Measurements from ENCODE around the gene NNT.
A peak's percentile ranks its signal among the peaks of the same experiment; 100 is the strongest.

NNT gene

DNA sequence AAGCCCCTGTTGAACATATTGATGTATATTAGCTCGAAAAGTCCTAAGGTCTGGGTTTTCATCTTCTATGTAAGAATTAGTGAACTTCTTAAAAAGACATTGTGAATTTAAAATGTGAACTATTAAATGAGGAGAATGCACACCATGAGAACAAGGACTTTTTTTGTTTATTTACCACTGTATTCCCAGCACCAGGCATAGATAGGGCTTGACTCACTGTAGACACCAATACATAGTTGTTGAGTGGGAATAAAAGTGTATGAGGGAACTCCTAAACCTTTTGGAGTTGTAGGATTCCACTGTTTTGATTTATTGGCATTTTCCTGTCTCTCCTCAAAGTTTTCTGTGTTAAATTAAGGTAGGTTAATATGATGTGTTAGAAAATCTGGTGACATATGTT, 40.3 kb downstream of the NNT start:
- DNase-seq (ENCODE audit: low read depth) = no peak
- TF ChIP-seq, protein P1, sequence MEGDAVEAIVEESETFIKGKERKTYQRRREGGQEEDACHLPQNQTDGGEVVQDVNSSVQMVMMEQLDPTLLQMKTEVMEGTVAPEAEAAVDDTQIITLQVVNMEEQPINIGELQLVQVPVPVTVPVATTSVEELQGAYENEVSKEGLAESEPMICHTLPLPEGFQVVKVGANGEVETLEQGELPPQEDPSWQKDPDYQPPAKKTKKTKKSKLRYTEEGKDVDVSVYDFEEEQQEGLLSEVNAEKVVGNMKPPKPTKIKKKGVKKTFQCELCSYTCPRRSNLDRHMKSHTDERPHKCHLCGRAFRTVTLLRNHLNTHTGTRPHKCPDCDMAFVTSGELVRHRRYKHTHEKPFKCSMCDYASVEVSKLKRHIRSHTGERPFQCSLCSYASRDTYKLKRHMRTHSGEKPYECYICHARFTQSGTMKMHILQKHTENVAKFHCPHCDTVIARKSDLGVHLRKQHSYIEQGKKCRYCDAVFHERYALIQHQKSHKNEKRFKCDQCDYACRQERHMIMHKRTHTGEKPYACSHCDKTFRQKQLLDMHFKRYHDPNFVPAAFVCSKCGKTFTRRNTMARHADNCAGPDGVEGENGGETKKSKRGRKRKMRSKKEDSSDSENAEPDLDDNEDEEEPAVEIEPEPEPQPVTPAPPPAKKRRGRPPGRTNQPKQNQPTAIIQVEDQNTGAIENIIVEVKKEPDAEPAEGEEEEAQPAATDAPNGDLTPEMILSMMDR (IDR thresholded peaks at IDR 0.05; ENCODE audit: control insufficient read depth, insufficient read depth, low read depth, low read length, missing control alignments) = no peak
- H3K4me3 ChIP-seq (ENCODE audit: control insufficient read depth, low read depth, low read length) = no peak overlapping the region

DNA sequence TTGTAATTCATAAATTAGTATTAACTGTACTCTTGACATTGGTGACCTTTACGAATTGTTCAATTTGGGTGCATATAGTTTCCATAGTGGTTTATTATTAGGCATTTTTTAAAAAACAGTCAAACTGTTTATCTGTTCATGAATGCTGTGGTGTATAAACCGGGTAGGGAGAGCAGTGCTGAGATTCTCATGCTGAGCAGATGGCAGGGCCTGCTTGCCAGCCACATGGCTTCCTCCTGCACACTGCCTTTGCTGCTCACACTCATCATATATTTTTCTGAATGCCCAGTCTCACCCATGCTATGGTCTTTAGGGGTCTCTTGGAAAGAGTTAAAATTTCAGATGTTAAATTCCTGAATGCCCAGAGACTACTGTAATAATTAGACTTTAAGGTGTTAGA, 40.8 kb downstream of the NNT start:
- DNase-seq (ENCODE audit: low read depth) = no peak
- TF ChIP-seq, protein P1 (IDR thresholded peaks at IDR 0.05; ENCODE audit: control insufficient read depth, insufficient read depth, low read depth, low read length, missing control alignments) = no peak

DNA sequence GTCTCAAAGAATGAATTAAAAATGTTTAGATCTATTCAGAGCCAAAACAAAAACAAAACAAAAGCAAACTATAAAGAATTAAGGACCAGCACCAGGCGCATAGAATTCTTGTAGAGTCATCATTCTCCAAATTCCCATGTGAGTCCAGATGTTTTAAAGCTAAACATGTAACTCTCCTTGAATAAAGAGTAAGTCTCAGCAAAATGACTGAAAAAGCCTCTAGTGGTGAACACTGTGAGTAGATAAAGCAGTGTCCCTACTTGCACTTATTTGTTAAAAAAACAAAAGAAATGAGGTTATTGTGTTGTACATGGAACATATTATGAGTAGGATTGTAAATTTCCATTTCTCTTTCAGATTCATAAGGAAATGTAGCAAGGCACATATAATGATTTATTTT, 44.0 kb downstream of the NNT start:
- TF ChIP-seq, protein P1 (IDR thresholded peaks at IDR 0.05; ENCODE audit: control insufficient read depth, insufficient read depth, low read depth, low read length, missing control alignments) = peak; percentile 23
- no peak for DNase-seq (ENCODE audit: low read depth)
- no peak overlapping the region for H3K4me3 ChIP-seq (ENCODE audit: control insufficient read depth, low read depth, low read length)

More for the DNA sequence above, 40.8 kb downstream of the NNT start:
- no peak overlapping the region for H3K4me3 ChIP-seq (ENCODE audit: control insufficient read depth, low read depth, low read length)

DNA sequence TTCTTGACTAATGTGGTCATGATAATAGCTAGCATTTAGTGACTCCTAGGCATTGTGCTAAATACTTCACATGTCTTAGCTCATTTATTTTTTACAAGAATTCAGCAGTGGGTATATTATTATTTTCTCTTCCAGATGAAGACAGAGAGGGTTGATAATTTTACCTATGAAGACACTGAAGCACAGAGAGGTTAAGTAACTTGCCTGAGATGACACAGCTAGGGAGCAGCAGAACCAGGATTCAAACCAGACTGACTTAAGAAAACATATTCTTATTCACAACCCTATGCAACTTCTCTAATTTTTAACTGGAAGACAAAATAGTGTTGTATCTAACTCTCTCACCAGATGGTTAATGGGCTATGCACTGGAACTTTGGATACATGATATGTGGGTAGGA, 44.8 kb downstream of the NNT start:
- DNase-seq (ENCODE audit: low read depth) = no peak
- TF ChIP-seq, protein P1 (IDR thresholded peaks at IDR 0.05; ENCODE audit: control insufficient read depth, insufficient read depth, low read depth, low read length, missing control alignments) = no peak
- H3K4me3 ChIP-seq (ENCODE audit: control insufficient read depth, low read depth, low read length) = no peak overlapping the region

DNA sequence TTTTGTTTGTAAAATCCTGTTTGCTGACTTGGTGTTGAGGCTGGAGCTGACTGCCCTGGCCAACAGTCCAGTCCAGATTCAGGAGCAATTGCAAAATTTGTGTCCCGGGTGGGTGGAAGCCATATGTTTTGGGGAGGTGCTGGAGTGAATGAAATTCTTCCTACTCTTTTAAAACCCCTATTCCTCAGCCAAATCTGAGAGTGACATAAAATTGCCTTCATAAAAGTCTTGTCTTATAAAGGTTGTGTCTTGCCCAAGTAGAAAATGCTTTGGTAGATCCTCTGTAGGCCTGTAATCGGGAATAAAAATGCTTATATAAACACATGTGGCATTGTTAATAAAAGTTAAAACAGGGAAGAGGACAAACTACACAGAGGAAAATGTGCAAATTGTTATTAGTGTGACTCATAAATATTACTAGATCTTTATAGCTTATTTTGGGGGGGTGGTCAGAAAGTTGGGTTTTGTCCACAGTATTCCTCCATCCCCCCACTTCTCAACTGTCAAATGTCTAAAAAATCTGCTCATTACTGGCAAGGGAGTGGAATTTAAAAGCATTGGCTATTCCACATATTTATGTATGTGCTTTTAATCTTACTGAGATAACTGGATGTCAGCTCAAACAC, 45.6 kb downstream of the NNT start:
- TF ChIP-seq, protein P1 (IDR thresholded peaks at IDR 0.05; ENCODE audit: control insufficient read depth, insufficient read depth, low read depth, low read length, missing control alignments) = no peak

DNA sequence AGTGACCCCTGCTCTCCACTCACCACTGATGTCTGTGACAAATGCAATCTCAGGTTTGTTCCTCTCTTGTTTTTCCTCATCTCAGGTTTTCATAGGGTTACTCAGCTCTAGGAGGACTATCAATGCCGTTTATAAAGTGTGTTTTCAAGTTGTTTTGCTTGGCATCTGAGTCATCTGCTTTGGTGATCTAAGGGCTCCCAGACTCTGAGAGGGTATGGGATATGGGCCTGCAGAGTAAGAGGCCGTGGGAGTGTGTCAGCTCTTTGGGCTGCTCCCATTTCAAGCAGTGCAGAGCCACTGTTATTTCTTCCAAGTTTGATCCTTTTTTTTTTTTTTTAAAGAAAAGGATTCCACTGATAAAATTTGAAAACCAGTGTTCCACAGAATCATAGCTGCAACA, 46.3 kb downstream of the NNT start:
- no peak overlapping the region for H3K4me3 ChIP-seq (ENCODE audit: control insufficient read depth, low read depth, low read length)
- TF ChIP-seq, protein P1 (IDR thresholded peaks at IDR 0.05; ENCODE audit: control insufficient read depth, insufficient read depth, low read depth, low read length, missing control alignments) = no peak
- no peak for DNase-seq (ENCODE audit: low read depth)

More for the DNA sequence above, 45.6 kb downstream of the NNT start:
- DNase-seq (ENCODE audit: low read depth) = peak; percentile 77
- no peak overlapping the region for H3K4me3 ChIP-seq (ENCODE audit: control insufficient read depth, low read depth, low read length)
